SKM-1 (cell line): ENCODE results near the gene CLEC11A.
"Not testable (repeated sequence)": the region's sequence is repeated elsewhere in the genome, so short reads cannot be mapped to it uniquely, and the experiment has no call there.

ENCODE experiments used
- DNase-seq: peaks from one replicate; lab custom pipeline; 2025; ENCODE audit not compliant: unreplicated experiment; lab: John Stamatoyannopoulos, UW

The CLEC11A gene

GRCh38 chr19:50721441-50722137, 1.6 kb upstream of the CLEC11A start:
- no peak for DNase-seq

GRCh38 chr19:50722201-50723013, 757 bp upstream of the CLEC11A start:
- no peak for DNase-seq

- no peak for DNase-seq
These were observed 764 bp downstream of the CLEC11A start for GRCh38 chr19:50723735-50724521.

GRCh38 chr19:50724522-50725217, 1.5 kb downstream of the CLEC11A start:
- peak; percentile 88 for DNase-seq

GRCh38 chr19:50725218-50725910, 2.2 kb downstream of the CLEC11A start:
- no peak for DNase-seq

GRCh38 chr19:50725911-50726230, 2.7 kb downstream of the CLEC11A start:
- DNase-seq: no peak

GRCh38 chr19:50728084-50728737, 5.0 kb downstream of the CLEC11A start:
- no peak for DNase-seq

- DNase-seq: no peak
These were observed 6.7 kb downstream of the CLEC11A start for GRCh38 chr19:50729894-50730293.

- DNase-seq: no peak
These were observed 12.7 kb downstream of the CLEC11A start for GRCh38 chr19:50735869-50736268.

GRCh38 chr19:50736338-50736737, 13.2 kb downstream of the CLEC11A start:
- DNase-seq: no peak

- no peak for DNase-seq
These were observed 16.2 kb downstream of the CLEC11A start for GRCh38 chr19:50739132-50739913.

- DNase-seq: no peak
These were observed 16.8 kb downstream of the CLEC11A start for GRCh38 chr19:50739914-50740426.

- DNase-seq: no peak
These were observed 18.2 kb downstream of the CLEC11A start for GRCh38 chr19:50741179-50741933.

- DNase-seq: no peak
These were observed 20.4 kb downstream of the CLEC11A start for GRCh38 chr19:50743537-50743936.

- no peak for DNase-seq
These were observed 22.1 kb downstream of the CLEC11A start for GRCh38 chr19:50745221-50745620.

- DNase-seq: not testable (repeated sequence)
These were observed 24.0 kb downstream of the CLEC11A start for GRCh38 chr19:50747141-50747540.

- DNase-seq: no peak
These were observed 26.3 kb downstream of the CLEC11A start for GRCh38 chr19:50749490-50749889.

GRCh38 chr19:50750010-50750409, 26.8 kb downstream of the CLEC11A start:
- no peak for DNase-seq
